Measurements from ENCODE around the gene TMEM108.

Gene TMEM108

GRCh38 chr3:133121450-133121849, 83.3 kb downstream of the TMEM108 start:
- no peak for DNase-seq

GRCh38 chr3:133123636-133124035, 85.4 kb downstream of the TMEM108 start:
- no peak for DNase-seq

- DNase-seq: no peak
Observed at GRCh38 chr3:133124511-133124910, 86.3 kb downstream of the TMEM108 start.

GRCh38 chr3:133125171-133125570, 87.0 kb downstream of the TMEM108 start:
- no peak for DNase-seq

- DNase-seq: no peak
Observed at GRCh38 chr3:133125802-133126201, 87.6 kb downstream of the TMEM108 start.

GRCh38 chr3:133127381-133127780, 89.2 kb downstream of the TMEM108 start:
- DNase-seq: no peak

GRCh38 chr3:133130168-133130567, 92.0 kb downstream of the TMEM108 start:
- no peak for DNase-seq

- DNase-seq: no peak
Observed at GRCh38 chr3:133135306-133135705, 97.1 kb downstream of the TMEM108 start.

- DNase-seq: peak; percentile 78
Observed at GRCh38 chr3:133136114-133137041, 98.2 kb downstream of the TMEM108 start.

GRCh38 chr3:133137042-133137996, 99.1 kb downstream of the TMEM108 start:
- DNase-seq: no peak

- no peak for DNase-seq
Observed at GRCh38 chr3:133138017-133138416, 99.8 kb downstream of the TMEM108 start.

GRCh38 chr3:133152056-133152455, 113.9 kb downstream of the TMEM108 start:
- peak; percentile 94 for DNase-seq

GRCh38 chr3:133152681-133153220, 114.6 kb downstream of the TMEM108 start:
- no peak for DNase-seq

- DNase-seq: no peak
Observed at GRCh38 chr3:133153382-133153781, 115.2 kb downstream of the TMEM108 start.

- no peak for DNase-seq
Observed at GRCh38 chr3:133157716-133158115, 119.5 kb downstream of the TMEM108 start.

GRCh38 chr3:133158686-133159085, 120.5 kb downstream of the TMEM108 start:
- DNase-seq: no peak

- DNase-seq: no peak
Observed at GRCh38 chr3:133159498-133160475, 121.6 kb downstream of the TMEM108 start.

- no peak for DNase-seq
Observed at GRCh38 chr3:133161656-133162055, 123.5 kb downstream of the TMEM108 start.

GRCh38 chr3:133162265-133162664, 124.1 kb downstream of the TMEM108 start:
- DNase-seq: no peak

GRCh38 chr3:133162670-133163305, 124.6 kb downstream of the TMEM108 start:
- no peak for DNase-seq

GRCh38 chr3:133167340-133168024, 129.3 kb downstream of the TMEM108 start:
- DNase-seq: no peak
